H9 (cell line): Measurements from ENCODE around the gene AURKA. TPM values are rescaled to one million over a fixed set of nuclear protein-coding genes. Genes with fewer than 3 reads are reported as not detected.

Source experiments
- DNase-seq: peaks from one replicate; pipeline ENCODE4 v3.0.0-alpha.2; 2017
- H2AFZ ChIP-seq: one replicate; pipeline ENCODE4 v1.6.1; 2013; ENCODE audit warnings: mild to moderate bottlenecking, low read length, control low read depth, moderate library complexity
- H2AK5ac ChIP-seq: 2 replicates; pipeline ENCODE4 v1.6.1; 2013; ENCODE audit warnings: low read length, control low read depth, mixed read lengths; ENCODE audit not compliant: insufficient read length
- H2BK120ac ChIP-seq: one replicate; pipeline ENCODE4 v1.6.1; 2013; ENCODE audit warnings: low read depth, mild to moderate bottlenecking, low read length, control low read depth, inconsistent platforms; ENCODE audit not compliant: poor library complexity, severe bottlenecking
- H2BK12ac ChIP-seq: 2 replicates; pipeline ENCODE4 v1.6.1; 2013; ENCODE audit warnings: low read length, control low read depth, mixed read lengths, low read depth; ENCODE audit not compliant: insufficient read length
- H2BK15ac ChIP-seq: 2 replicates; pipeline ENCODE4 v1.6.1; 2013; ENCODE audit warnings: low read depth, low read length, control low read depth
- H2BK20ac ChIP-seq: one replicate; pipeline ENCODE4 v1.6.1; 2013; ENCODE audit warnings: low read depth, mild to moderate bottlenecking, low read length, control low read depth, inconsistent platforms; ENCODE audit not compliant: poor library complexity, severe bottlenecking
- H2BK5ac ChIP-seq: 2 replicates; pipeline ENCODE4 v1.6.1; 2013; ENCODE audit warnings: low read length, control low read depth, mixed read lengths; ENCODE audit not compliant: insufficient read length
- H3K14ac ChIP-seq: 2 replicates; pipeline ENCODE4 v1.6.1; 2013; ENCODE audit warnings: low read length, control low read depth; ENCODE audit not compliant: insufficient read depth
- H3K18ac ChIP-seq: 2 replicates; pipeline ENCODE4 v1.6.1; 2013; ENCODE audit warnings: low read depth, mild to moderate bottlenecking, mixed read lengths, low read length, control low read depth; ENCODE audit not compliant: insufficient read length
- H3K23ac ChIP-seq: 2 replicates; pipeline ENCODE4 v1.6.1; 2013; ENCODE audit warnings: low read length, control low read depth, mixed read lengths, low read depth; ENCODE audit not compliant: insufficient read length
- H3K23me2 ChIP-seq: 2 replicates; pipeline ENCODE4 v1.6.1; 2013; ENCODE audit warnings: low read depth, mild to moderate bottlenecking, mixed read lengths, low read length, control low read depth; ENCODE audit not compliant: insufficient read length, poor library complexity, severe bottlenecking
- H3K27ac ChIP-seq: 2 replicates; pipeline ENCODE4 v1.5.1; 2013; ENCODE audit warnings: low read length, control low read depth, mixed read lengths, low read depth; ENCODE audit not compliant: insufficient read length
- H3K27me3 ChIP-seq: 2 replicates; pipeline ENCODE4 v1.6.1; 2013; ENCODE audit warnings: low read length, control low read depth, inconsistent platforms; ENCODE audit not compliant: insufficient read depth
- H3K4ac ChIP-seq: 2 replicates; pipeline ENCODE4 v1.6.1; 2013; ENCODE audit warnings: low read depth, mild to moderate bottlenecking, control low read depth, inconsistent platforms, low read length, moderate library complexity
- H3K4me1 ChIP-seq: 2 replicates; pipeline ENCODE4 v1.6.1; 2013; ENCODE audit warnings: low read length, control low read depth, inconsistent platforms; ENCODE audit not compliant: insufficient read depth
- H3K4me2 ChIP-seq: 2 replicates; pipeline ENCODE4 v1.6.1; 2013; ENCODE audit warnings: low read length, control low read depth, mixed read lengths; ENCODE audit not compliant: insufficient read length, insufficient read depth
- H3K56ac ChIP-seq: 2 replicates; pipeline ENCODE4 v1.6.1; 2013; ENCODE audit warnings: low read depth, mild to moderate bottlenecking, mixed read lengths, low read length, control low read depth; ENCODE audit not compliant: insufficient read length
- H3K79me1 ChIP-seq: 2 replicates; pipeline ENCODE4 v1.6.1; 2013; ENCODE audit warnings: low read depth, mild to moderate bottlenecking, moderate library complexity, low read length, control low read depth, inconsistent platforms; ENCODE audit not compliant: insufficient read depth, poor library complexity, severe bottlenecking
- H3K79me2 ChIP-seq: 2 replicates; pipeline ENCODE4 v1.6.1; 2013; ENCODE audit warnings: low read length, control low read depth, inconsistent platforms; ENCODE audit not compliant: insufficient read depth
- H3K9ac ChIP-seq: 2 replicates; pipeline ENCODE4 v1.6.1; 2013; ENCODE audit warnings: low read length, control low read depth, mixed read lengths; ENCODE audit not compliant: insufficient read length; ENCODE audit errors: extremely low read depth
- H3K9me3 ChIP-seq: one replicate; pipeline ENCODE4 v1.6.1; 2013; ENCODE audit warnings: low read depth, low read length, inconsistent platforms; ENCODE audit not compliant: control insufficient read depth
- H3T11ph ChIP-seq: one replicate; pipeline ENCODE4 v1.6.1; 2013; ENCODE audit warnings: mild to moderate bottlenecking, low read length, control low read depth, inconsistent platforms
- H4K20me1 ChIP-seq: one replicate; pipeline ENCODE4 v1.6.1; 2013; ENCODE audit not compliant: control insufficient read depth, insufficient read length, insufficient read depth
- H4K5ac ChIP-seq: 2 replicates; pipeline ENCODE4 v1.6.1; 2013; ENCODE audit warnings: low read depth, mild to moderate bottlenecking, mixed read lengths, low read length, control low read depth; ENCODE audit not compliant: insufficient read length
- H4K8ac ChIP-seq: replicated peaks from 2 replicates; pipeline ENCODE4 v1.6.1; 2013; ENCODE audit warnings: low read length, control low read depth, mixed read lengths, low read depth; ENCODE audit not compliant: insufficient read length
- H4K91ac ChIP-seq: 2 replicates; pipeline ENCODE4 v1.6.1; 2013; ENCODE audit warnings: low read depth, mild to moderate bottlenecking, moderate library complexity, mixed read lengths, low read length, control low read depth; ENCODE audit not compliant: insufficient read length
- H3K27ac Mint-ChIP-seq, 3 experiments: 2 replicates in 2 of 3; 3 replicates in 1 of 3; pipeline ENCODE4 v1.8.0; 2020 to 2021; ENCODE audit warnings: mixed read lengths in 3 of 3, mild to moderate bottlenecking in 1 of 3, moderate library complexity in 1 of 3
- H3K27me3 Mint-ChIP-seq: 2 replicates; pipeline ENCODE4 v1.8.0; 2021; ENCODE audit warnings: low read depth, mild to moderate bottlenecking, moderate library complexity, mixed read lengths
- H3K36me3 Mint-ChIP-seq, 3 experiments: 2 replicates in 2 of 3; 3 replicates in 1 of 3; pipeline ENCODE4 v1.8.0; 2020 to 2021; ENCODE audit warnings: low read depth in 3 of 3, mixed read lengths in 3 of 3; ENCODE audit not compliant: insufficient read depth in 1 of 3
- H3K4me1 Mint-ChIP-seq, 2 experiments: 2 replicates each; pipeline ENCODE4 v1.8.0; 2020; ENCODE audit warnings: mixed read lengths in 2 of 2
- H3K4me3 Mint-ChIP-seq, 2 experiments: 2 replicates in 1 of 2; 3 replicates in 1 of 2; pipeline ENCODE4 v1.8.0; 2020 to 2021; ENCODE audit warnings: mild to moderate bottlenecking in 2 of 2, mixed read lengths in 2 of 2, moderate library complexity in 1 of 2
- H3K9me3 Mint-ChIP-seq, 2 experiments: 2 replicates in 1 of 2; 3 replicates in 1 of 2; pipeline ENCODE4 v1.8.0; 2020; ENCODE audit warnings: mild to moderate bottlenecking in 2 of 2, mixed read lengths in 2 of 2, moderate library complexity in 1 of 2
- WGBS: extraction: QIAGEN DNeasy Blood & Tissue Kit; methylation state at CpG from one replicate; pipeline ENCODE4 v1.1.7; 2013; ENCODE audit warnings: missing lambda C conversion rate, low lambda C conversion rate, mixed read lengths; ENCODE audit not compliant: insufficient read length; ENCODE audit errors: extremely low coverage; 5-methylcytosine and 5-hydroxymethylcytosine counted together
- total RNA-seq: library from RNA; stranded (reverse); gene quantifications from 2 replicates; pipeline ENCODE4 v1.2.1, GENCODE V29; 2021
- TF ChIP-seq, protein P1 (sequence below): fragments of 200-600 bp; sonication (generic); conservative IDR thresholded peaks from 3 replicates; pipeline ENCODE4 v1.8.0; 2021; ENCODE audit warnings: antibody characterized with exemption, mild to moderate bottlenecking

Gene AURKA
- total RNA-seq, 1 experiment from 2014 or later = 86.8 TPM

DNA sequence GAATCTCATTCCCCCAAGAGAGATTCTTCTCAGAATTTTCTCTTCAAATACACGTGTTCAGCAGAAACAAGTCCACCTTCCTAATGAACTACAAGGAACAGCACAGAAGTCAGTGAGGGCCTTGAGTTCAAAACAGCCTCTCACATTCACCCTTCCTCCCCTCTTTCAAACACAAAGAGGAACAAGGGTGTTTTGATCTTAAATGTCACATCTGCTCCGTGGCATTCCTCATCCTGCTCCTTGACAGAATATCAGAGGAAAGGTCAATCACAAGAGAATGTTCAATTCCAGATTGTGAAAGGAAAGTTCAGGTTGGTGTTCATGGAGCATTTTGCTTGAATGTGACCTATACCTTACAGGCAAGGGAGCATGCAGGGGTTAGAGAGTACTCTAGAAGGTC lies 68.8 kb downstream of the AURKA start:
- Mint-ChIP-seq H3K4me3 (no peak overlapping the region), H3K27me3 (peaks cover 5% of the 10 kb centered on the region; the same call in 1 of the 2 replicates), H3K27ac (no peak overlapping the region), H3K9me3 (peaks cover 86 to 92% of the 10 kb centered on the region in 2 experiments), H3K36me3 (peaks cover 2 to 34% (median 10%) of the 10 kb centered on the region in 3 experiments; a peak in 5 of 7 replicates), H3K4me1 (no peaks in the 10 kb centered on the region)
- H4K20me1 ChIP-seq = no peaks in the 10 kb centered on the region
- no peak overlapping the region for H3K4ac ChIP-seq
- no peaks in the 10 kb centered on the region for H3K79me1 ChIP-seq
- H3K56ac ChIP-seq = no peak overlapping the region
- no peak overlapping the region for H3K27ac ChIP-seq
- no peak overlapping the region for H3K23ac ChIP-seq
- no peak overlapping the region for H3K4me2 ChIP-seq
- H2BK12ac ChIP-seq = no peak overlapping the region
- H2BK5ac ChIP-seq = no peak overlapping the region
- TF ChIP-seq, protein P1, sequence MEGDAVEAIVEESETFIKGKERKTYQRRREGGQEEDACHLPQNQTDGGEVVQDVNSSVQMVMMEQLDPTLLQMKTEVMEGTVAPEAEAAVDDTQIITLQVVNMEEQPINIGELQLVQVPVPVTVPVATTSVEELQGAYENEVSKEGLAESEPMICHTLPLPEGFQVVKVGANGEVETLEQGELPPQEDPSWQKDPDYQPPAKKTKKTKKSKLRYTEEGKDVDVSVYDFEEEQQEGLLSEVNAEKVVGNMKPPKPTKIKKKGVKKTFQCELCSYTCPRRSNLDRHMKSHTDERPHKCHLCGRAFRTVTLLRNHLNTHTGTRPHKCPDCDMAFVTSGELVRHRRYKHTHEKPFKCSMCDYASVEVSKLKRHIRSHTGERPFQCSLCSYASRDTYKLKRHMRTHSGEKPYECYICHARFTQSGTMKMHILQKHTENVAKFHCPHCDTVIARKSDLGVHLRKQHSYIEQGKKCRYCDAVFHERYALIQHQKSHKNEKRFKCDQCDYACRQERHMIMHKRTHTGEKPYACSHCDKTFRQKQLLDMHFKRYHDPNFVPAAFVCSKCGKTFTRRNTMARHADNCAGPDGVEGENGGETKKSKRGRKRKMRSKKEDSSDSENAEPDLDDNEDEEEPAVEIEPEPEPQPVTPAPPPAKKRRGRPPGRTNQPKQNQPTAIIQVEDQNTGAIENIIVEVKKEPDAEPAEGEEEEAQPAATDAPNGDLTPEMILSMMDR = no peak
- no peak overlapping the region for H4K8ac ChIP-seq
- H3T11ph ChIP-seq = no peak overlapping the region
- H4K91ac ChIP-seq = no peak overlapping the region
- H3K9ac ChIP-seq = no peak overlapping the region
- no peak overlapping the region for H2AK5ac ChIP-seq
- H3K23me2 ChIP-seq = no peaks in the 10 kb centered on the region
- no peaks in the 10 kb centered on the region for H3K4me1 ChIP-seq
- no peak overlapping the region for H3K18ac ChIP-seq
- no peak overlapping the region for H2BK15ac ChIP-seq
- H2BK20ac ChIP-seq = no peak overlapping the region
- no peaks in the 10 kb centered on the region for H3K27me3 ChIP-seq
- peaks cover 73% of the 10 kb centered on the region for H3K9me3 ChIP-seq
- no peak for DNase-seq
- no peak overlapping the region for H3K14ac ChIP-seq
- no peak overlapping the region for H4K5ac ChIP-seq
- no CpG with 5 or more reads among the region's 2 CpGs for WGBS
- no peak overlapping the region for H2AFZ ChIP-seq
- no peak overlapping the region for H2BK120ac ChIP-seq
- H3K79me2 ChIP-seq = no peaks in the 10 kb centered on the region
